Measurements from ENCODE around the gene CAMSAP2. TPM values are rescaled to one million over a fixed set of nuclear protein-coding genes. Genes with fewer than 3 reads are reported as not detected.

Gene CAMSAP2
- total RNA-seq, 1 donor from 2014 or later: 43.9 TPM

DNA sequence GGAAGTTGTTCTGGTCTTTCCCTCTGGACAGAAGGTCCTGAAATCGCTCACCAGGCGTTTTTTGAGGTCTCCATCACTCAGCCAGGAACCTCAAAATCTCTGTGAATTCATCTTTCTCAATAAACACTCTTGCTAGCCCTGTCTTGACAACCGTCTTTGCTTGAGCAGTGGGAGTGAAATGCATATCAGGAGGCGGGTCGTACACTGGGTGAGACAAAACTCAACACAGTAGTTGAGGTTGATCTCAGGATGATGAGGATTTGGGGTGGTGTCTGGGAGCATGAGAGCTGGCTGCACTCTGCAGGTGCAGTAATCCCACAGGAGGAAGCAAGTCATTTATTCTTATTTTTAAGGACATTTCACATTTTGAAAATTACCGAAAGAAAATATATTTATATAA lies 136.0 kb downstream of the CAMSAP2 start:
- H3K9me3 ChIP-seq (ENCODE audit: low read depth): no peaks in the 10 kb centered on the region
- H3K27ac ChIP-seq: no peak overlapping the region
- no peaks in the 10 kb centered on the region for H3F3A ChIP-seq (ENCODE audit: low read depth)
- H3K79me2 ChIP-seq (ENCODE audit: low read depth): no peaks in the 10 kb centered on the region
- peak overlapping the region; percentile 13 for H3K27ac Mint-ChIP-seq
- H3K27me3 ChIP-seq: no peaks in the 10 kb centered on the region
- no peak overlapping the region for H3K4me3 Mint-ChIP-seq
- H3K4me1 ChIP-seq: peaks cover 22% of the 10 kb centered on the region
- no peaks in the 10 kb centered on the region for H3K36me3 ChIP-seq
- H3K27me3 Mint-ChIP-seq (ENCODE audit: insufficient read depth, low read depth): peaks cover 2% of the 10 kb centered on the region
- H3K4me3 ChIP-seq: no peak overlapping the region
- H3K4me2 ChIP-seq: no peak overlapping the region
- peaks cover 20% of the 10 kb centered on the region for H3K4me1 Mint-ChIP-seq
- H2AFZ ChIP-seq (replicated peaks): no peak overlapping the region
- H4K20me1 ChIP-seq (ENCODE audit: low read depth): no peaks in the 10 kb centered on the region
- H3K9ac ChIP-seq: no peak overlapping the region
- peaks cover 2% of the 10 kb centered on the region for H3K9me3 Mint-ChIP-seq
- TF ChIP-seq EZH2phosphoT487 (IDR thresholded peaks at IDR 0.05) (no peak), EZH2 (IDR thresholded peaks at IDR 0.05) (no peak)
- TF ChIP-seq, protein P1, sequence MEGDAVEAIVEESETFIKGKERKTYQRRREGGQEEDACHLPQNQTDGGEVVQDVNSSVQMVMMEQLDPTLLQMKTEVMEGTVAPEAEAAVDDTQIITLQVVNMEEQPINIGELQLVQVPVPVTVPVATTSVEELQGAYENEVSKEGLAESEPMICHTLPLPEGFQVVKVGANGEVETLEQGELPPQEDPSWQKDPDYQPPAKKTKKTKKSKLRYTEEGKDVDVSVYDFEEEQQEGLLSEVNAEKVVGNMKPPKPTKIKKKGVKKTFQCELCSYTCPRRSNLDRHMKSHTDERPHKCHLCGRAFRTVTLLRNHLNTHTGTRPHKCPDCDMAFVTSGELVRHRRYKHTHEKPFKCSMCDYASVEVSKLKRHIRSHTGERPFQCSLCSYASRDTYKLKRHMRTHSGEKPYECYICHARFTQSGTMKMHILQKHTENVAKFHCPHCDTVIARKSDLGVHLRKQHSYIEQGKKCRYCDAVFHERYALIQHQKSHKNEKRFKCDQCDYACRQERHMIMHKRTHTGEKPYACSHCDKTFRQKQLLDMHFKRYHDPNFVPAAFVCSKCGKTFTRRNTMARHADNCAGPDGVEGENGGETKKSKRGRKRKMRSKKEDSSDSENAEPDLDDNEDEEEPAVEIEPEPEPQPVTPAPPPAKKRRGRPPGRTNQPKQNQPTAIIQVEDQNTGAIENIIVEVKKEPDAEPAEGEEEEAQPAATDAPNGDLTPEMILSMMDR (IDR thresholded peaks at IDR 0.05): no peak
- no peak for DNase-seq (ENCODE audit: low spot score)
- peaks cover 2% of the 10 kb centered on the region for H3K36me3 Mint-ChIP-seq

DNA sequence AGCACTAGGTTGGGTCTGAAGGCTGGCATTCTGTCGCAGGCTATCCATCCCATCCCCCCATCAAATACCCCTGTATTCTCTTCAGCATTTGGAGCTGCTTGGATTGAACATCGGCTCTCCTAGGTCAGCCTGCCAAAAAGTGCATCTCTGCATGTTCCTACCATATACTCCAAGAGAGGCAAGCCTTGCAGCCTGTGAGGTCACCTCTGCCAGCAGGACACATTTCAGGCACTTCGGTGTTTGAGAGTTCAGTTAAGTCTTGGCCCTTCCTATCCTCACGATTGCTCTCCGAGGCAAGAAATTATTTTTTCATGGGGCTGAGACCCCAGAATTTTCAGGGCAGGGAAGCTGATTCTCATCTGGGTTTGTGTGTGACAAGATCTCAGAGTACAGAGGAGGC lies 136.7 kb downstream of the CAMSAP2 start:
- no peak overlapping the region for H3K27ac ChIP-seq
- H3K79me2 ChIP-seq (ENCODE audit: low read depth): no peaks in the 10 kb centered on the region
- DNase-seq (ENCODE audit: low spot score): no peak
- no peaks in the 10 kb centered on the region for H3F3A ChIP-seq (ENCODE audit: low read depth)
- H3K36me3 ChIP-seq: no peaks in the 10 kb centered on the region
- TF ChIP-seq, protein P1 (IDR thresholded peaks at IDR 0.05): no peak
- no peak for TF ChIP-seq EZH2phosphoT487 (IDR thresholded peaks at IDR 0.05)
- TF ChIP-seq EZH2 (IDR thresholded peaks at IDR 0.05): no peak
- H3K36me3 Mint-ChIP-seq: peaks cover 2% of the 10 kb centered on the region
- H2AFZ ChIP-seq (replicated peaks): peak overlapping the region; percentile 85
- H3K4me3 ChIP-seq: no peak overlapping the region
- H3K4me2 ChIP-seq: peak overlapping the region; percentile 9
- no peaks in the 10 kb centered on the region for H3K27me3 Mint-ChIP-seq (ENCODE audit: insufficient read depth, low read depth)
- no peaks in the 10 kb centered on the region for H3K27me3 ChIP-seq
- peak overlapping the region; percentile 55 for H3K4me3 Mint-ChIP-seq
- H3K4me1 Mint-ChIP-seq: peaks cover 20% of the 10 kb centered on the region
- no peak overlapping the region for H3K9ac ChIP-seq
- H3K9me3 ChIP-seq (ENCODE audit: low read depth): no peaks in the 10 kb centered on the region
- H4K20me1 ChIP-seq (ENCODE audit: low read depth): no peaks in the 10 kb centered on the region
- peaks cover 2% of the 10 kb centered on the region for H3K9me3 Mint-ChIP-seq
- H3K4me1 ChIP-seq: peaks cover 22% of the 10 kb centered on the region
- H3K27ac Mint-ChIP-seq: peak overlapping the region; percentile 79

DNA sequence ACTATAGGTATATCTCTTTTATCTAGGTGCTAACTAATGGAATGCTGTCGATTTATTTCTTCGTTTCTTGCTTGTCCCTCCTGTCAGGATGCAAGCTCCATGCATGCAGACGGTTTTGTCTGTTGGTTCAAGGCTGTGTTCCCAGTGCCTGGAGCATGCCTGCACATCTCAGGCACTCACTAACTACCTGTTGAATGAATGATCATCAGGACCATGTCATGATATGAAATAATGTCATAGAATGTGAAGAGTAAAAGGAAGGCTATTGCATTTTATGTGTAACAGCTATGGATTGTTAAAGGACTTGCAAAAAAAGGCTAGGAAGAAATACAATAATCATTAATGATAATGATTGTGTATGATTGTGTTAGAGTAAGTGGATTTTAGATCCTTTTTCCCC lies 138.3 kb downstream of the CAMSAP2 start:
- TF ChIP-seq EZH2 (IDR thresholded peaks at IDR 0.05) (no peak), EZH2phosphoT487 (IDR thresholded peaks at IDR 0.05) (no peak)
- TF ChIP-seq, protein P1 (IDR thresholded peaks at IDR 0.05): no peak
- H3K79me2 ChIP-seq (ENCODE audit: low read depth): no peaks in the 10 kb centered on the region
- peaks cover 2% of the 10 kb centered on the region for H3K36me3 Mint-ChIP-seq
- peaks cover 20% of the 10 kb centered on the region for H3K4me1 Mint-ChIP-seq
- no peaks in the 10 kb centered on the region for H3K27me3 Mint-ChIP-seq (ENCODE audit: insufficient read depth, low read depth)
- no peaks in the 10 kb centered on the region for H4K20me1 ChIP-seq (ENCODE audit: low read depth)
- H3K4me3 ChIP-seq: no peak overlapping the region
- no peaks in the 10 kb centered on the region for H3K9me3 ChIP-seq (ENCODE audit: low read depth)
- H3F3A ChIP-seq (ENCODE audit: low read depth): no peaks in the 10 kb centered on the region
- peaks cover 19% of the 10 kb centered on the region for H3K4me1 ChIP-seq
- H3K27ac Mint-ChIP-seq: no peak overlapping the region
- H3K4me3 Mint-ChIP-seq: no peak overlapping the region
- no peak overlapping the region for H3K27ac ChIP-seq
- H2AFZ ChIP-seq (replicated peaks): no peak overlapping the region
- H3K36me3 ChIP-seq: no peaks in the 10 kb centered on the region
- H3K9ac ChIP-seq: no peak overlapping the region
- no peak overlapping the region for H3K4me2 ChIP-seq
- no peak for DNase-seq (ENCODE audit: low spot score)
- peaks cover 2% of the 10 kb centered on the region for H3K9me3 Mint-ChIP-seq
- H3K27me3 ChIP-seq: no peaks in the 10 kb centered on the region

All from neural progenitor cell (in vitro differentiated cells).